ENCODE measurements around the gene CNTNAP1.
A peak's percentile ranks its signal among the peaks of the same experiment; 100 is the strongest.
"Not testable (repeated sequence)": the region's sequence is repeated elsewhere in the genome, so short reads cannot be mapped to it uniquely, and the experiment has no call there.

Gene CNTNAP1

DNA sequence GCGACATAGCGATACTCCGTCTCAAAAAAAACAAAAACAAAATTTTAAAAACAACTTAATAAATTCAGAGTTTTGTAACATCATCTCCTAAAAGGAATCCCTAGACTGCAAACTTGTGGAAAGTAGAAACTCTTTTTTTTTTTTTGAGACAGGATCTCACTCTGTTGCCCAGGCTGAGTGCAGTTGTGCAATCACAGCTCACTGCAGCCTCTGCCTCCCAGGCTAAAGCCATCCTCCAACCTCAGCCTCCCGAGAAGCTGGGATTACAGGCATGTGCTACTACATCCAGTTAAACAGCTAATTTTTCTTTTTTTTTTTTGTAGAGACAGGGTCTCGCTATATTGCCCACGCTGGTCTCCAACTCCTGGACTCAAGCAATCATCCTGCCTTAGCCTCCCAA lies 42.8 kb downstream of the CNTNAP1 start:
- DNase-seq (ENCODE audit: low read depth), result no peak
- no peak overlapping the region for H3K4me3 ChIP-seq (replicated peaks; ENCODE audit: low read depth, low read length)
- TF ChIP-seq CTCF (IDR thresholded peaks at IDR 0.05; ENCODE audit: low read length, missing control alignments), result no peak

DNA sequence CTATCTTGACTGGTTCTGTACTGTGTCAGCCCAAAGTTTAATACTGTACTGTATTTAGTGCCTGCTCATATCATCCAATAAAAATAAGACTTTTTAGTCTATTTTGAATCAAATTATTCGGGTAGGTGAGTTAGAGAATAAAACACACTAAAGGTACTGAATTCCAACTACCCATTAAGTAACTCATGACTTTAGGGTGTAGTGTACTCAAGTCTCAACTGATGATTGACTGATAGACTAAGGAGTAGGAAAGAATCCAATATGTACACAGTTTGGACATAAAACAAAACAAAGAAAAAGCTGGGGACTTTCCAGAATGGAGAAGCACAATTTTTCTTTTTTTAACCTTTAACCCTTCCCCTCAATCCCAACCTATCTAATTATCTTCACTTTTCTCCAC lies 58.4 kb downstream of the CNTNAP1 start:
- TF ChIP-seq CTCF (IDR thresholded peaks at IDR 0.05; ENCODE audit: low read length, missing control alignments), result no peak
- no peak for DNase-seq (ENCODE audit: low read depth)
- H3K4me3 ChIP-seq (replicated peaks; ENCODE audit: low read depth, low read length), result no peak overlapping the region

DNA sequence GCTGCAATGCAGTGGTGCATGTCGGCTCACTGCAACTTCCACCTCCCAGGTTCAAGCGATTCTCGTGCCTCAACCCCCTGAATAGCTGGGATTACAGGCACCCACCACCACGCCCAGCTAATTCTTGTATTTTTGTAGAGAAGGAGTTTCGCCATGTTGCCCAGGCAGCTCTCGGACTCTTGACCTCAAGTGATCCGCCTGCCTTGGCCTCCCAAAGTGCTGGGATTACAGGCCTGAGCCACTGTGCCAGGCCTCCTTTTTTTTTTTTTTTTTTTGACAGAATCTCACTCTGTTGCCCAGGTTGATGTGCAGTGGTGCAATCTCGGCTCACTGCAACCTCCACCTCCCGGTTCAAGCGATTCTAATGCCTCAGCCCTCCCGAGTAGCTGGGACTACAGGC lies 60.6 kb downstream of the CNTNAP1 start:
- DNase-seq (ENCODE audit: low read depth); H3K4me3 ChIP-seq (replicated peaks; ENCODE audit: low read depth, low read length): not testable (repeated sequence)

GRCh38 chr17:42743595-42744282 lies 61.4 kb downstream of the CNTNAP1 start:
- H3K4me3 ChIP-seq (replicated peaks; ENCODE audit: low read depth, low read length), result peak overlapping the region; percentile 75
- peak; percentile 31 for TF ChIP-seq CTCF (IDR thresholded peaks at IDR 0.05; ENCODE audit: low read length, missing control alignments)
- DNase-seq (ENCODE audit: low read depth), result peak; percentile 33

GRCh38 chr17:42744283-42744805 lies 62.0 kb downstream of the CNTNAP1 start:
- no peak for TF ChIP-seq CTCF (IDR thresholded peaks at IDR 0.05; ENCODE audit: low read length, missing control alignments)
- DNase-seq (ENCODE audit: low read depth), result peak; percentile 44

GRCh38 chr17:42744806-42745617 lies 62.7 kb downstream of the CNTNAP1 start, which contains the start of gene EZH1:
TSS of gene EZH1 (minus strand) at chr17:42745040. CDS start at chr17:42728941, 16,099 bp downstream.
- TF ChIP-seq CTCF (IDR thresholded peaks at IDR 0.05; ENCODE audit: low read length, missing control alignments), result no peak
- DNase-seq (ENCODE audit: low read depth), result peak; percentile 91
- H3K4me3 ChIP-seq (replicated peaks; ENCODE audit: low read depth, low read length), result peak within 1 kb of the TSS; percentile 75

More at GRCh38 chr17:42744283-42744805, 62.0 kb downstream of the CNTNAP1 start:
- H3K4me3 ChIP-seq (replicated peaks; ENCODE audit: low read depth, low read length), result peak overlapping the region; percentile 75

GRCh38 chr17:42748202-42748907 lies 66.0 kb downstream of the CNTNAP1 start:
- no peak overlapping the region for H3K4me3 ChIP-seq (replicated peaks; ENCODE audit: low read depth, low read length)
- TF ChIP-seq CTCF (IDR thresholded peaks at IDR 0.05; ENCODE audit: low read length, missing control alignments), result no peak

More at GRCh38 chr17:42748202-42748907, 66.0 kb downstream of the CNTNAP1 start:
- DNase-seq (ENCODE audit: low read depth), result no peak

Data from fibroblast of pulmonary artery (primary cell).